Activated CD4-positive, alpha-beta T cell treated with anti-CD3 and anti-CD28 coated beads for 24 hours (primary cell): ENCODE measurements around the gene NXPH1.

Source experiments
- DNase-seq, 2 donors: peaks; one replicate each; pipeline ENCODE4 v3.0.0-alpha.2; 2020; ENCODE audit warnings: low read depth in 2 of 2

The NXPH1 gene

GRCh38 chr7:8435590-8436545 is 2.5 kb downstream of the NXPH1 start:
- no peak for DNase-seq

- DNase-seq: peak in 1 of 2 donors; percentile 31
These were observed 3.6 kb downstream of the NXPH1 start for GRCh38 chr7:8436965-8437364.

DNA sequence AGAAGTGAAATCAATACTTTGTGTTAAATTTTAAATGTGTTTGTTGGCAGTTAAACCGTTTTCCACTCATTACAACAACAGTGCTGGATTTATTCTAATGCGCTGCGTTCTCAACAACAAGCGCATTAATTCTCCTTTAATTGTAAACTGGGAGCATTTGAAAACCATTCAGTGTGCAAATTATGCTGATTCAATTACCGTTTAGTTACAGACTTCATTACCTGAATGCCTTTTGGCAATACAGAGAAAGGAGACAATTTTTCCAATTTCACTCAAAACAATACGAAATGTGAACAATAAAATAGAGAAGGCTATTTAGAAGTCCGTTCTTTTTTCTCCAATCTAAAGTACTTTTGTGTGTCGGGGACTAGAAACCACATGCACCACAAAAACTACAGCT is 4.2 kb downstream of the NXPH1 start:
- DNase-seq: no peak

DNA sequence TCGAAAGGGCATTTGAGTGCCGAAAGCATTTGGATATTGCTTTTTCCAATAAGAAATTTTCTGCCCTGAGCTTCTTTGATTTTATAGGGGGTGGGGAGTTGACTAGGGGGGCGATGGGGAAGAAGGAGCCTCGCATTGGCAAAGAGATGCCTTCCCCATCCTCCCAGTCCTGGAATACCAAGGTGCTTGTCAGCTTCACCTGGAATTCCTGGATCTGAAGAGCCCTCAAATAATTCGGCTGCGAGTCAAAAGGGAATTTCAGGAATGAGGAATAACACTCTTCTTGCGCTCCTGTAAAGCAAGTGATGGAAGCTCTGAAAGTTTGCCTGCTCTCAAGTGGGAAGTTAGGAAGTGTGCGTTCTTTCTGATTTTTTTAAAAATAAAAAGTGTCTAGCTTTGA is 7.3 kb downstream of the NXPH1 start:
- DNase-seq: no peak

DNA sequence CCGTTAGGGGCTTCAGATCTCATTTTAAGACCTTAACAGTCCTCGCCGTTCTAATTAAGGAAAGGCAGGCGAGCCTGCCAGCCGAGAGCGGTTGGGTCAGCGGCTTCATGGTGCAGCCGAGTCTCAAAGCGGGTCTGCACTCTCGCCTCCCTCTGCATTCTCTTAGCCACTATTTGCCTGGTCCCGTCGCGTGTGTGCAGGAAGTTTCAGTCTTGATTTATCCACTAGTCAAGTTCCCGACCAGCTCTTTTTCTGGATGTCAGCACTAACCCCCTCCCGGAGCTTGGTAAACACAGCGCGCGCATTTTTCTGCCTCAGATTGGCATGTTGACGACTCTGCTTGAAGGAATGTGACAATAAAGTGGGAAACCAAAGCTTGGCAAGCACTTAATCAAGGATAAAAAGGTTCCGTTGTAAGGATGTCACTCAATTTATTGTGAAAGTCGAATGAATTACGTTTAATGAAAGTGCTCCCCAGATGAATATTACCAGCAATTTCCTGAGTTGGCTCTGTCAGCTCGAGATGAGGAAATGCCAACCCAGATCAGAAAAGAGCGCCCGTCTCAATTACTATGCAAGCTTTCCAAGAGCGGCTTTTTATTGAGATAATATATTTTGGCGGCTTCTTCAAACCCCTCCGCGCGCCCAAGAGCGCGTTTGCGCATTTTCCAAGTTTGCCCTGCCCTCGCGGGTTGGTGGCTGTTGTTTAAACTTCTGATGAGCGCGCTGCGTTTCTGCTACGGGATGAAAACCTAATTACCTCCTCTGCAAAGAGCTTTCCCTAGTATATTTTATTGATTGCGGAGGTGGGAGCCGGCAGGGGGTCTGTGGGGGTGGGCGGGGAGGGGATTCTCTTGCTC is 7.9 kb downstream of the NXPH1 start:
- no peak for DNase-seq

DNA sequence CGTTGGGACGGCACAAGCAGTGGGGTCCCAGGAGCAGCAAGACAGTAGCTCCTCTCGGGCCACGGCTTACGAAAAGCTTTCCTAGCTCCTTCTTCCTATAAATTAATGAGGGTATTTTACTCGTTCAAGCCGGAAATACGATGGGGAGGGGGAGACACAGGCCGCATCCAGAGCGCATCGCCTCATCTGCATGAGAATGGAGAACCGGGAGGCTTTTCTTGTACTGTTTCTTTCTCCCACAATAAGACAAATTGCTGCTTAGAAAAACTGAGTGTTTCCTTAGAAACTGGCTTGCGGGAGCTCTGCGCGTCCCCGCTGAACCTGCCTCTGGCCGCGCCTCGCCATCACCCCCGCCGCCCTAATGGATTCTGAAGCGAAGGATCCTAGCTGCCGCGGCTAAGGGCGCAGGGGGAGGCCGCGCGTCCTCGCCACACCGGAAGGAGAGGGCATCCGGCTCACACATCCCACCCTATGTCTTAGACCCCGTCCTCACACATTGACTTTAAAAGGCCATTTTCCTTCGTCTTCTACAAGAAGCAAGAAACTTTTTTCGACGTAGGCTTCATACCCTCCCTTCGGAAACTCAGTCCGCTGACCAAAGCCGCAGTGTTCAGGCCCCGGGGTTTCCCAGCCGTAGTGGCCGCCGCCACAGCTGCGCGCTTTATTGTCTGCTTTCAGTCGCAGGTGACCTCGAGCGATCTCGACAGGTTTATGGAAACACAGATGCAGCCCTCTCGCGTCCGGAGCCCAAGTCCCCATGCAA is 8.8 kb downstream of the NXPH1 start:
- no peak for DNase-seq

DNA sequence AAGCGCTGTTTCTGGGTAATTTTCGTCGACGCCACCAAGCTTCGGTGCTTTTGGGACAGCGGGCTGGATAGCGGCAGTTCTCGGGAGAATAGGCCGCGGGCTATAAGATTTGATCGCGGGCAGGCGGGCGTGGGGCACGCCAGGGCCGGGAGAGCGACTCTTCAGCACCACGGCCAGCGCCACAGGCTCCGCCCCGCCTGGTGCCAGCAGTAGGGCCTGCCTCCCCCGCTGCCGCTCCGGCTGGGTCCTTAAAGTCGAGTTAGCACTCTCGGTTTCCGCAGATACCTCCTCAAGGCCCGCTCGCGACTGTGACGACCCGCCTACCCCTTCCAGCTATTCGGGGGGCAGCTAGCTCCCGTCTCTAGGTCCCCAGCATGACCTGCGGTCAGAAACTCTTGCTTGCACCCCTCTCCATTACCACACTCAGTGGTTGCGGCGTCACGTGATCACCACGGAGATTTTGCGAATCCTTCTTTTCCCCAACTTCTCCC is 9.4 kb downstream of the NXPH1 start:
- DNase-seq: peak; percentile 29 to 45

GRCh38 chr7:8443576-8444467 is 10.4 kb downstream of the NXPH1 start:
- DNase-seq: no peak

DNA sequence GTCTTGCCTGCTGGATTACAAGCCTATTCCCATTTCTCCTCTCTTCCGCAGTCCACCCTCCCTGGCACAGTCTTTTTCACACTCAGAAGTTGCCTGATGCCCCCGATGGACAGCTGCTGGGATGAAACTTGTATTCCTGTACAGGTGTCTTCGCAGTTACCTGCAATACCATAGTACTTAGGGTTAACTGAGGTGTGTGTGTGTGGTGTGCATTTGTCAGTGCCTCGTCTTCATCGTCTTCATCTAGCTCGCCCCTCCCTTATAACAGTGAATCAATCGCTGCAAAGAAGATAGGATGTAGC is 11.0 kb downstream of the NXPH1 start:
- no peak for DNase-seq

- no peak for DNase-seq
These were observed 20.1 kb downstream of the NXPH1 start for GRCh38 chr7:8453535-8453934.

GRCh38 chr7:8455426-8455825 is 22.0 kb downstream of the NXPH1 start:
- no peak for DNase-seq

GRCh38 chr7:8462309-8462708 is 28.9 kb downstream of the NXPH1 start:
- no peak for DNase-seq

DNA sequence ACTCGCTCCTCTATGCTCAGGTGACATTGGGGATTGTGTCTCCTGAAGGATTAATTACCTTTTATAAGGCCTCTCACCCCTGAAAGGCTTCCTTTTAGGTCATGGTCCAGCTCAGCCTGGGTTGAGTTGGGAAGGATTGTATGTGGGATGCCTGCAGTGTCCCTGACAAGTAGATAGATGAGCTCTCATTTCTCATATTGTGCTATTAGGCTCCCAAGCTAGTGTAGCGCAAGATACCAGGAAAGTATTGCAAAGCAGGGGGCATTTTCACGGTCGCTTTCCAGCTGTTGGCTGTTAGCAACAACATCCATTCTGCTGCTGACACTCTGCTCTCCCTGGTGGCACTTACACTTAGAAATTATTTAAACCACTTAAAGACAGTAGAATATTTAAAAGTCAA is 31.9 kb downstream of the NXPH1 start:
- no peak for DNase-seq

DNA sequence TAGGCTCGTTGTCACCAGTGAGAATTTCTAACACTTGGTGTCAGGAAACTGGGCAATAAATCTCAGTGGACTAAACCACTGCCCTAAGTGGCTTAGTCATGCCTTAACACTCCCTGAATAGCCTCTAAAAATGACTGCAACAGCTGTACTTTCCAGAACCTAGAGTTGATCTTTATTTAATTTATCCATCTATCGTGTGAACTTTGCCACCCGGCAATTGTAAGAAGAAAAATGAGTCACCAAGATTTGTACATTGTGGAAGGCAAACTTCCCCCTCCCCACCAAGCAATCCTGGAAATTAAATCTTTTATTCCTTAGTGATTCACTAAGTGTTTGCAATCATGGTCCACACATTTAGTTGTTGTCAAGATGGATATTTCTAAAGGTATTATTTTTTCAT is 47.1 kb downstream of the NXPH1 start:
- no peak for DNase-seq

- no peak for DNase-seq
These were observed 47.7 kb downstream of the NXPH1 start for GRCh38 chr7:8481096-8481495.

- no peak for DNase-seq
These were observed 48.5 kb downstream of the NXPH1 start for GRCh38 chr7:8481752-8482446.

- no peak for DNase-seq
These were observed 57.1 kb downstream of the NXPH1 start for GRCh38 chr7:8490391-8491045.

DNA sequence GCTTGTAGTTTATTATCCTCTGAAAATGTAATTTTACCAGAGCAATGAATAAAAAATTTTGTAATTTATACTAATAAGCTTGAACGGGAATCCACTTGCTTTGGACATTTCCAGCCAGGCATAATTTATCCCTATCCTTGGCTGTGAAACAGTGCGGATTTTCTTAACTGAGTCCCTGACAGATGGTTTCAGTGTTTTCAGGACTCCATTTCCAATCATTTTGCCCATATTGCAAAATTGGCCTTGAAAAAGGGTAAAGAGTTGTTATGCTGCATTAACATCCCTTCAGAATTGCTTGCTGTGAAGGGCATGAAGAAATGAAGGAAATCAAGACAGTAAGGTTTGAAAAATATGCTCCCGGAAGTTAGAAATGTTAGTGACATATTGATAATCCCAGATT is 57.7 kb downstream of the NXPH1 start:
- no peak for DNase-seq

GRCh38 chr7:8491544-8492489 is 58.4 kb downstream of the NXPH1 start:
- no peak for DNase-seq
